Activated CD4-positive, alpha-beta T cell treated with anti-CD3 and anti-CD28 coated beads for 24 hours (primary cell): ENCODE results near the gene CBFA2T3.
"Not testable (repeated sequence)": the region's sequence is repeated elsewhere in the genome, so short reads cannot be mapped to it uniquely, and the experiment has no call there.

Experiments used
- DNase-seq, 2 donors: peaks; one replicate each; pipeline ENCODE4 v3.0.0-alpha.2; 2020; ENCODE audit warnings: low read depth in 2 of 2

Gene CBFA2T3

DNA sequence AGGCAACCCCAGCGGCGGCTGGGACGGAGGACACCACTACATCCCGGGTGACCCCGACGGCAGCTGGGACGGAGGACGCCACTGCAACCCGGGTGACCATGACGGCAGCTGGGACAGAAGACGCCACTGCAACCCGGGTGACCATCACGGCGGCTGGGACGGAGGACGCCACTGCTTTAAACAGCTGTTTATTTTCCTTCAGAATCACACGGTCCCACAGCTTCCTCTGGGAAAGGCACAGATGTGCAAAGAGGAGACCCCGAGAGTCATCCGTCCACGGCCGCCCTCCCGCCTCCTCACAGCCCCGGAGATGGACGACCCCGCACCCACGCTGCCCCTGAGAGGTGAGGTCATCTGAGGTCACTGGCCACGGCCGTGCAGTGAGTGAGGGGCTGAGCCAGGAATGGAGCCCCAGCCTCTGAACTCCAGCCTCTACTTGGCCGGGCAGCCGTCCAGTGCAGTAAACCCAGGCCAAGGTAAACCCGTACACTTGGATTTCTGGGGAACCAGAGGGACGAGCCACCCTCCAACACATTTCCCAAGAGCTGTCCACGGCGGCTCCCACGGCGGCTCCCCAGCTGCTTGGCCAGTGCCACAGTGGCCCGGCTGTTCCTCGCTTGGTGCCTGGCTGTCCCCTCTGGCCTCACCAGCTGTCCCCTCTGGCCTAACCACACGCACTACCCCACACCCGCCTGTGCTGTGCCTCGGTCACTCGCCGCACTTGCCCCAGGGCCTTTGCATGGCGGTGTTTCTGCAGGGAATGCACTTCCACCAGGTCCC is 67.4 kb downstream of the CBFA2T3 start:
- DNase-seq = no peak

DNA sequence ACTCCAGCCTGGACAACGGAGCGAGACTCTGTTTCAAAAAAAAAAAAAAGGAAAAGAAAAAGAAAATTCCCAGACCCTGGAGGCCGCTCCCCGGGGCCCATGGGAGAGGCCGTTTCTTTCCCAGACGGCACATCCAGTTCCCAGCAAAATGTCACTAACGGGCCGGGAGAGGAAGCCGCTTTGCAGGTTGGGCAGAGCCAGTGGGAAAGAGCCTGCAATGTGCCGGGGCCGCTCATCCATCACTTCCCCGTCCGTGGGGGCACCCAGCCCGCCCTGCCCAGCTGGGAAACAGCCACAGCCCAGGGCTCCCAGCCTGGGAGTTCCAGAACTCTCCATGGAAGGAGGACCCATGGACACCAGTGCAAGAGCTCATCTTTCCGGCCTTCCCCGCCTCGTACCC is 68.7 kb downstream of the CBFA2T3 start:
- no peak for DNase-seq

DNA sequence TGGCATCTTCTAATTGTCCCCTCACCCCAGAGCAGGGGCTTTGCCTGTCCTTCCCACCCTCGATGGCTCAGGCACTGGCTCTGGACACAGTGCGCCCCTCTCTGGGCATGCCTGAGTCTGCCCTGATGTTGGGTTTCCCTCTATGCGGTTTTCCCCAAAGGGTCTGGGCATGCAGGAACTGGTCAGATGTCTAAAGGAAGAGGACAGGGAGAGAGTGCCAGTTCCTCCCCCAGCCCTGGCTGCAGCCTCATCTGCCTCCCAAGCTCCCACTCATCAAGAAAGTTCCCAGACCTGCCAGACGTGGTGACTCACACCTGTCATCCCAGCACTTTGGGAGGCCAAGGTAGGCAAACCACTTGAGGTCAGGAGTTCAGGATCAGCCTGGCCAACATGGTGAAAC is 69.2 kb downstream of the CBFA2T3 start:
- no peak for DNase-seq

DNA sequence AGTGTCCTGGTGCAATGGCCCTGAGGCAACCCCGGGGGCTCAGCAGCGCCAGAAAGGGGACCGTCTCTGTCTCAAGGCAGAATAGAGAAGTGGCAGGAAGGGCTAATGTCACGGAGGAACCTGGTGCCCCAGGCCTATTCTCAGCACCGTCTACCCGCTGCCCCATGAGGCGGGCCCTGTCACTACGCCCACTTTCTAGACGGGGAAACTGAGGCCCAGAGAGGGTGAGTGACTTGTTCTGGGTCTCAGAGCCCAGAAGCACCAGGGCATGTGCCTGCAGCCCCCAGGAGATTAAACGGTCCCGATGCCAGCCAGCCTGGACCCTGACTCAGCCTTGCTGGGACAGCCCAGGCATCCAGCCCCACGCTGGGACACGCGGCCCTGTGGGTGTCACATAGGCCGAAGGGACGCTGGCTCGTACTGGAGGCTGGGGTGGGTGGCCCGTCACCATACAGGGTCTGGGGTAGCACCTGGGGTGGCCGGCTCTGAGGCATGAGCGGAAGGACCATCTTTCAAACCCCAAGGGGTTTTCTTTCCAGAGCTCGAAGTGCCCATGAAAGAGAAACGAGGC is 70.4 kb downstream of the CBFA2T3 start:
- no peak for DNase-seq

DNA sequence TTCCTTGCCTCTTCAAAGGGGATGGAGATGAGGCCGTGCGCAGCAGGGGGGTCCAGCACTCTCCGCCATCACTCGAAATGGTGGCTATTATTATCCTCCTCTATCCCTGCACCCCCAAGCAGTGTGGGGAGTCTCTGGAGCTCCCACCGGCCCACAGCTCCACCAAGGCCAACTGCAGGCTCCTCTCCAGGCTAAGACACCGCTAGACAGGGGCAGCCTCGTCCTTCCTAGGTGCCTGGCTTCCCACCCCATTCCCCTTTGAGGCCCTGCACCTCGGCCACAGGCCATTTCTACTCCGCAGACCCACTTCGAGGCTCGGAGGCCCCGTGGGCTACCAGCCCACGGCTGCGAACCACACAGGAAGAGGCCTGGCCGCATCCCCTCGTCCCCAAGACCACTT is 71.0 kb downstream of the CBFA2T3 start:
- DNase-seq = no peak

DNA sequence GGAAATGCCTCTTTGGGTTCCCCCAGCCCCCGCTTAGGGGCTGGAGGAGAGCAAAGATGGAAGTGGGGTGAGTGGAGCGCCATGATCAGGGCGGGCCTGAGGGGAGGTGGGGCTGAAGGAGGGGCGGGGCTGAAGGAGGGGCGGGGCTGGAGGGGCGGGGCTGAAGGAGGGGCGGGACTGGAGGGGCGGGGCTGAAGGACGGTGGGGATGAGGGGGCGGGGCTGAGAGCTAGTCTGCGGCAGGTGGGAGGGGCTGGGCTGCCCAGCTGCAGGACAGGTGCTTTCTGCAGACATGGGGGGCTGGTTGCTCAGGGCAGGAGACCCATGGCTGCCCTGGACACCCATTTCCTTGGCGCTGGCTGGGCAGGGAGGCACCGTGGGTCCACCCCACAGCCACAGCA is 71.4 kb downstream of the CBFA2T3 start:
- no peak for DNase-seq

- DNase-seq = no peak
These were observed 72.2 kb downstream of the CBFA2T3 start for GRCh38 chr16:88904676-88905365.

- DNase-seq = no peak
These were observed 73.7 kb downstream of the CBFA2T3 start for GRCh38 chr16:88903267-88903666.

GRCh38 chr16:88902744-88903143 is 74.3 kb downstream of the CBFA2T3 start:
- no peak for DNase-seq

- DNase-seq = no peak
These were observed 75.2 kb downstream of the CBFA2T3 start for GRCh38 chr16:88901718-88902337.

DNA sequence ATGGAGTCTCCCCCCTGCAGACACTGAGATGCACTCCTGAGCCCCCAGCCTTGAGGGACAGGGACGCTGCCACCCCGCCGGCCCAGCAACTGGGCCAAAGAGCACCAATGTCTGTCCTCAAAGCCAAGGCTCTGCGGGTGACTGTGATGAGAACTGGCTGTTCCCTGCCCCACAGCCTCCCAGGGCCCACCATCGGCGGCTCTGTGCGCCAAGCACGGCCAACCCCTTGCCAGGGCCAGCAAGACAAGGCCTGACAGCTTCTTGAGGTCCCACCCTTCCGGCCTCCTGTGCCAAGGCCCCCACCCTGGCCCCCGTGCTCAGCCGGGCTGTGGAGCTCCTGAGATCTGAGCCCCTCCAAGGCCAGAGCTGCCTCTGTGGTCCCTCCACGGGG is 76.3 kb downstream of the CBFA2T3 start:
- DNase-seq = no peak

- no peak for DNase-seq
These were observed 76.9 kb downstream of the CBFA2T3 start for GRCh38 chr16:88899901-88900661.

GRCh38 chr16:88897696-88898425 is 79.1 kb downstream of the CBFA2T3 start:
- no peak for DNase-seq

DNA sequence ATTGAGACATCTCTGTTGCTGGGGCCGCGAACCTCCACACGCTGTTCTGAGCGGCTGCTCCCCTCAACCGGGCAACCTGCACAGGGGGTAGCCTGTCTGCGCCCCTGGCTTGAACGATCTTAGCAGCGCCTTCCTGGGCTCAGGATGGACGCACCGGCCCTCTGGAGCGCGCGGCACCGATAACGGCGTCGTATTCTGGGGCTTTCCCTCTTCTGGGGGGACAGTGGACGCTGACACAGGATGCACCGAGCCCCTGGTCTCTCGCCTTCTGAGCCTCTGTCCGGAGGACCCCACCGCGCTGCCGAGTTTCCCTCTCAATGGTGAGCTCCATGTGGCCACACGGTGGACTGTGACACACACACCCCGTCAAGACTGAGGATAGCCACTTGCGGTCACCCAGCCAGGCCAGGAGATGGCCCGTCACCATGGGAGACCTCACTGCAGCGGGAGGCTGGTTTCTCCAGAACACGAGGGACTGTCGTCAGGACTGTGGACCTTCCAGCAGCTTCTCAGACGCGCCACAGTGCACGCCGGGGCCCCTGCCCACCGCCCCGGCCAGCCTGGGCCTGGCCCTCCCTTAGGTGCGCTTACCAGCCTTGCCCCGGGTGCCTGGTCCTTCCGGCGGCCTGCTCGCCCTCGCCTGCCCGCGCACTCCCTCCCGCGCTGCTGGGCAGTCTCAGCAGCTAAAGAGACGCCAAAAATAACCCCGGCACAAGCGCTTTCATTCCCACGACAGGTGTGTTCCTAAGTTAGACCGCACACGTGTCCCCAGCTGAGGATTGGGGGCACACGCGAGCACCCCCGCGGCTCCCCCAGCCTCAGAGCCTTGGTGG is 80.6 kb downstream of the CBFA2T3 start:
- DNase-seq = no peak

DNA sequence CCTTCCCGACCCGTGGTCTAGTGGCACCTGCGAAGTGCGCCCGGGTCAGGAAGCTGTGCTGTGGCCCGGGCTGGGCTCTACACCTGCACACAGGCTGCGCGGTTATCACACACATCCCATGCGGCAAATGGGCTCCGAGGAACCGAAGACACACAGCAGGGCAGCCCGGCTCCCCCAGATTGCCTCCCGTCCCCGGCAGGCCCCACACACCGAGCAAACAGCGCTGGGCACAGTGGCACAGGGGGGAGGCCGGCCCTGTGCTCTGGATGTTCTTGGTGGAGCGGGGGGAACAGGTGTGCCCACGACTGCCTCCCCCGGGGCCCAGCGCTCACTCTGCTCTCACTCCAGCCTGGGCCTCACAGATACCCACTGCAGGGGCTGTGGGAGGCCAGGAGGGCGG is 81.7 kb downstream of the CBFA2T3 start:
- no peak for DNase-seq

DNA sequence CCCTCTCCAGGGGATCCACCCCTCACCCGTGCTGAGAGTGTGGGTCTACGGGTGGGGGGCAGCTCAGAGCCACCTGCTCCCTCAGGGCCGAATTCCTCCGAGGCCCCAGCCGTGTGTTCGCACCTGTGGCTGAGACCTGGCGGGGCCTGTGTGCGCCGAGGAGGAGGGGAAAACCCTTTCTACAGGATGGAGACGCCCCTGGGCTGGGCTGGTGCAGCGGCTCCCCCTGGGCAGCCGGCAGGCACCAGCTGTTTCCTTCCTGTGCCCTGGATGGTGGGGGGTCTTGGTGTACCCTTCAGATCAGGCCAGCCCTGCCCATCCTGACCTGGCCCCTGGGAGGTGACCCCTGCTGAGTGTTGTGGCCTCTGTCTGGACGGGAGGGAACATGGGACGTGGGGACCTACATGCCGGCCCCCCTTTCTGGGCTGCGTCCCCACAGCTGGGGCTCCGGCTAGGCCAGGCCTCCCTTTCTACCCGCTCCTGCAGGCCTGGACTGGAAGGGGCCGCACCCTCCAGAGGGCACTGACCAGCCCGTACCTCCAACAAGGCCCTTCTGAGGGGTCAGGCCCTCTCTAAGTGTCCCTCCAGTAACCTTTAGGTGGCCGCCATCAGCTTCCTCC is 82.2 kb downstream of the CBFA2T3 start:
- DNase-seq = no peak

DNA sequence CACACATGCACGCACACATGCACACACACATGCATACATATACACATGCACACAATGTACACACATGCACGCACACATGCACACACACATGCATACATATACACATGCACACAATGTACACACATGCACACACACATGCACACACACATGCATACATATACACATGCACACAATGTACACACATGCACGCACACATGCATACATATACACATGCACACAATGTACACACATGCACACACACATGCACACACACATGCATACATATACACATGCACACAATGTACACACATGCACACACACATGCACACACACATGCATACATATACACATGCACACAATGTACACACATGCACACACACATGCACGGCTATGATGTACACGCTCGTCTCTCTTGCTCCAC is 82.7 kb downstream of the CBFA2T3 start:
- DNase-seq = not testable (repeated sequence)

DNA sequence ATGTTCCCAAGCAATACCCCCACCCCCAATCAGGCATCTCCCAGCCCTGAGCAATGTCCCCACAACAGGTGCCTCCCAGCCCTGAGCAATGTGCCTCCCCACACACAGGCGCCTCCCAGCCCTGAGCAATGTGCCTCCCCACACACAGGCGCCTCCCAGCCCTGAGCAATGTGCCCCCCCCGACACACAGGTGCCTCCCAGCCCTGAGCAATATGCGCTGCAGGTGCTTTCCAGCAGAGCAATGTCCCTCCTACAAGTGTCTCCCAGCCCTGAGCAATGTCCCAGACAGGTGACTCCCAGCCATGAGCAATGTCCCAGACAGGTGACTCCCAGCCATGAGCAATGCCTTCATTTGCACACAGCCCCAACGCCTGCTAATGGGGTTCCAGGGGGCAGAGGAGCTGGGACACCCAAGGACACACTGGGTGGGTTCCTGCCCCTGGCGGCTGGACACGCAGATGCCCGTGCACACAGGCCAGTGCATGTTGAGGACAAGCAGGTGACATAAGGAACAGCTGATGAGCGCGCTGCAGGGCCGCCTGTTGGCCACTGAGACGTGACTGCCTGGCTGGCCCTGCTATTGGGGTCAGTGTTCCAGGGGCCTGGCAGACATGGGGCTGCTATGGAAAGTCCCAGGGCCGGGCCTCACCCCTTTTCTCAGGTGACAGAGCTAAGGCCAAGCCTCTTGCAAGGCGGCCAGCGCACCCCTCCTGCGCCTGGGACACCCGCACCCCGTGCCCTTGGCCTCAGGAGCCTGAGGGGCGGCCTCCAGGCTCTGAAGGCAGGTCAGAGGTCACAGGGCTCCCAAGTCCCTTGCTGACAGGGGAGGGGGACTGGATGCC is 83.7 kb downstream of the CBFA2T3 start:
- DNase-seq = no peak

GRCh38 chr16:88892065-88892464 is 84.9 kb downstream of the CBFA2T3 start:
- DNase-seq = no peak
